A204.1 (cell line): ENCODE results near the gene RAPGEF4.

Source experiments
- FAIRE-seq: peaks from 2 replicates; lab custom pipeline; 2012; peaks lifted over from hg19 to GRCh38; lab: Jason Lieb, UNC

Gene RAPGEF4

GRCh38 chr2:173040729-173041128 is 305.1 kb downstream of the RAPGEF4 start:
- no peak for FAIRE-seq

- no peak for FAIRE-seq
Observed at GRCh38 chr2:173043476-173043875, 307.8 kb downstream of the RAPGEF4 start.

GRCh38 chr2:173043897-173044519 is 308.4 kb downstream of the RAPGEF4 start:
- FAIRE-seq, result no peak

GRCh38 chr2:173044686-173045085 is 309.0 kb downstream of the RAPGEF4 start:
- no peak for FAIRE-seq

- FAIRE-seq, result no peak
Observed at GRCh38 chr2:173045181-173045580, 309.5 kb downstream of the RAPGEF4 start.

- no peak for FAIRE-seq
Observed at GRCh38 chr2:173048522-173048896, 312.9 kb downstream of the RAPGEF4 start.

GRCh38 chr2:173048897-173049661 is 313.4 kb downstream of the RAPGEF4 start:
- FAIRE-seq, result no peak

GRCh38 chr2:173049831-173050230 is 314.2 kb downstream of the RAPGEF4 start:
- no peak for FAIRE-seq

- FAIRE-seq, result no peak
Observed at GRCh38 chr2:173050684-173051083, 315.0 kb downstream of the RAPGEF4 start.

- FAIRE-seq, result no peak
Observed at GRCh38 chr2:173051463-173052215, 316.0 kb downstream of the RAPGEF4 start.

- no peak for FAIRE-seq
Observed at GRCh38 chr2:173053043-173053699, 317.5 kb downstream of the RAPGEF4 start.

- FAIRE-seq, result no peak
Observed at GRCh38 chr2:173054466-173054865, 318.8 kb downstream of the RAPGEF4 start.

- no peak for FAIRE-seq
Observed at GRCh38 chr2:173056705-173057364, 321.2 kb downstream of the RAPGEF4 start.

GRCh38 chr2:173058097-173058496 is 322.5 kb downstream of the RAPGEF4 start:
- FAIRE-seq, result no peak

GRCh38 chr2:173058673-173059072 is 323.0 kb downstream of the RAPGEF4 start:
- FAIRE-seq, result no peak

GRCh38 chr2:173059292-173059691 is 323.6 kb downstream of the RAPGEF4 start:
- no peak for FAIRE-seq

- no peak for FAIRE-seq
Observed at GRCh38 chr2:173059971-173060461, 324.4 kb downstream of the RAPGEF4 start.

GRCh38 chr2:173062801-173063200 is 327.2 kb downstream of the RAPGEF4 start:
- no peak for FAIRE-seq

- FAIRE-seq, result no peak
Observed at GRCh38 chr2:173064151-173064805, 328.6 kb downstream of the RAPGEF4 start.

GRCh38 chr2:173066887-173067676 is 331.4 kb downstream of the RAPGEF4 start:
- FAIRE-seq, result no peak
